AG09309 (cell line): ENCODE data around the gene TOR2A.

ENCODE experiments used
- DNase-seq: peaks from one replicate; pipeline ENCODE4 v3.0.0-alpha.2; 2010; ENCODE audit warnings: low read depth
- H3K4me3 ChIP-seq: 2 replicates; pipeline ENCODE4 v1.5.1; 2011; ENCODE audit warnings: mild to moderate bottlenecking, low read depth, low read length, moderate library complexity; ENCODE audit not compliant: control insufficient read depth
- CTCF ChIP-seq: IDR thresholded peaks from 2 replicates; pipeline ENCODE4 v1.5.1; 2011; ENCODE audit warnings: mild to moderate bottlenecking, low read depth, low read length, inconsistent platforms; ENCODE audit not compliant: insufficient read depth, control insufficient read depth; ENCODE audit errors: missing control alignments

TOR2A gene

GRCh38 chr9:127742435-127743088, 7.5 kb upstream of the TOR2A start:
- H3K4me3 ChIP-seq: peak overlapping the region; percentile 21
- TF ChIP-seq CTCF: no peak
- DNase-seq: no peak

DNA sequence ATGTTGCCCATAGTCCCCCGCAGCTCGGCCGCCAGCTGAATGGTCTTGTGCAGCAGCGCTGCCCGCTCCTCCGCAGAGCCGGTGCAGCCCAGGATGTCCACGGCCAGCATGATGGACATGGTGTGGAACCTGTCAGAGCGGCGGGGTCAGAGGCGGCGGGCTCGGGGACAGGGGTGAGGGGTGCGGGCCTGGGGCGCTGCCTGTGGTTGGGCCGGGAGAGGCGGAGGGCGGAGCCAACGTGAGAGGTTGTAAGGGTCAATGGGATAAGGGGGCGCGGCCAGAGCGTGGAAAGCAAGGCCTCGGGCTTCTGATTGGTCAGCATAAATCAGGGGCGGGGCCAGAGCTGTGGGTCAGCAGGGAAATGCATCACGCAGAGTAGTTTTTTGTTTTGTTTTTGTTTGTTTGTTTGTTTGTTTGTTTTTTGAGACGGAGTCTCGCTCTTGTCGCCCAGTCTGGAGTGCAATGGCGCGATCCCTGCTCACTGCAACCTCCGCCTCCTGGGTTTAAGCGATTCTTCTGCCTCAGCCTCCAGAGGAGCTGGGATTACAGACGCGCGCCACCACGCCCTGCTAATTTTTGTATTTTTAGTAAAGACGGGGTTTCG, 6.8 kb upstream of the TOR2A start:
- no peak for TF ChIP-seq CTCF
- no peak for DNase-seq
- no peak overlapping the region; the same call in none of the 2 replicates for H3K4me3 ChIP-seq

DNA sequence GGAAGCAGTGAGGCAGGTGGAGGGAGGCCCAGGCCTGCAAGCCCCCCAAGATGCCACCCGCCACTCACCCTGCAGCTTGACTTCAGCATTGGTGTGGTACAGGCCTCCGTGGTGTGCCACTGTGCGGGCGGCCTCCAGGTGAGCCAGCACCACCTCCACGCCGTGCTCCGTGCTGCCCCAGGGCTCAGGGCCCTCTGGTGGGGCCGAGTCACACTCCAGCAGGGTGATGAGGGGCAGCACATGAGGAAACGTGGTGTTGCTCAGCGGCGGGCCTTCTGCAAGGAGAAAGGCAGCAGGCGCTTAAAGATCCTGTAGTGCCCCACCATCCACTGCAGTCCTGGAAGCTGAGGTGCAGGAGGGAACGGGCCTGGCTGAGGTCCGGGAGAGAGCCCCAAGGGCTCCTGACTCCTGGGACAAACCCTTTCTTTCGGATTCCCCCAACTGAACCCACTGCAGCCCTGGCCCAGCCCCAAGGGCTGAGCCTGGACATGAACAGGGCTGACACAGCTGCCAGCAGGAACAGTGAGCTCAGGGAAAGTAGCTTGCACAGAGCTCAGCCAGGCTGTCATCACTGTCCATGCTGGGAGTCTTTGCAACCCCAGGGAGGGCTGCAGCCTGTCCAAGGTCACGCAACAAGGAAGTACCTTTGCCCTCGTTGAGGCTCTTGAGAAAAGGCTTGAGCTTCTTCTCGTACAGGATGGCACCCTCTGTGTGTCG, 4.7 kb upstream of the TOR2A start:
- no peak overlapping the region for H3K4me3 ChIP-seq
- no peak for TF ChIP-seq CTCF
- DNase-seq: no peak

DNA sequence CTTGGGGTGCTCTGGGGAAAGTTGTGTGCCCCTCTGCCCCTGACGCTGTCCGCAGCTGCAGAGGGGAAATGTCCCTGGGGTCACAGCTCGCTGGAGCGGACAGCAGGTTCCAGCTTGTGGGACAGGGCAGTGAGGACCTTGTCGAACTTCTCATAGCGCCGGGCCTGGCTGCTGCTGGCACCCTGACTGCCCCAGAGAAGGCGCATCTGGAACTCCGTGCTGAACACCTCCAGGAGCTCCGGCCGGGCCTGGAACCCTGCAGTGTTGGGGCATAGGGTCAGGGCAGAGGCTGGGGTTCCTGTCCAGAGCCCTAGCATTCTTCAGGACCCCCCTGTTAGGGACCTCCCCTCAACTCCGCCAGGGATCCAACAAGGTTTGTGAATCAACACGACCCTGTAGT, 3.6 kb upstream of the TOR2A start:
- no peak for TF ChIP-seq CTCF
- DNase-seq: no peak
- H3K4me3 ChIP-seq: no peak overlapping the region

GRCh38 chr9:127735530-127736185, 564 bp upstream of the TOR2A start:
- no peak for TF ChIP-seq CTCF
- no peak overlapping the region for H3K4me3 ChIP-seq

DNA sequence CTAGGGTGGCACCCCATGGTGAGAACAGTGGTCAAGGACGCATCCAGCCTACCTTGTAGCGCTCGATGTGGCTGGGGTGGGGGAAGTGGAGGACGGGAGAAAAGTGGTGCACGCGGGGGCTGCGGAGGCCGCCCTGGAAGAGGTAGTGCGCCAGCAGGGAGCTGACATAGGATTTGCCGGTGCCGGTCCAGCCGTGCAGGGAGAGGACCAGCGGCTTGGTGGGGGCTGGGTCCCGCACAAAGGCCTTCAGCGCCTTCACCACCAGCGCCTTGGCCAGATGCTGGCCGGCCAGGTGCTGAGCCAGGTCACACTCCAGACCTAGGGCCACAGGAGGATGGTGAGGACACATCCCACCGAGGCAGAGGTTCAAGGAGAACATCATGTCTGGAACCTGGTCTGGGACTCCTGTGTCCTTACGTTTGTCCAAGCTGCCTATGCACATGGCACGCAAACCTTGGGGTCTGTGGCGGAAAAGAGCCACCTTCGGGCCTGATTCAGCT, 797 bp downstream of the TOR2A start:
- TF ChIP-seq CTCF: no peak
- DNase-seq: no peak
- H3K4me3 ChIP-seq: peak overlapping the region; percentile 83

More at GRCh38 chr9:127735530-127736185, 564 bp upstream of the TOR2A start:
- DNase-seq: no peak
